Neural crest cell (in vitro differentiated cells): ENCODE data around the gene SALL3. TPM values are rescaled to one million over a fixed set of nuclear protein-coding genes. Genes with fewer than 3 reads are reported as not detected.

ENCODE experiments used
- DNase-seq: peaks from one replicate; pipeline ENCODE4 v3.0.0; 2021; ENCODE audit warnings: low read depth, mixed read lengths, low spot score
- H3K27ac Mint-ChIP-seq: one replicate; pipeline ENCODE4 v1.8.0; 2021; ENCODE audit warnings: mild to moderate bottlenecking, mixed read lengths; ENCODE audit not compliant: unreplicated experiment
- H3K27me3 Mint-ChIP-seq: 2 replicates; pipeline ENCODE4 v1.8.0; 2021; ENCODE audit warnings: low read depth, mild to moderate bottlenecking, mixed read lengths
- H3K36me3 Mint-ChIP-seq: 2 replicates; pipeline ENCODE4 v1.8.0; 2021; ENCODE audit warnings: low read depth, mild to moderate bottlenecking, mixed read lengths
- H3K4me1 Mint-ChIP-seq: 2 replicates; pipeline ENCODE4 v1.8.0; 2021; ENCODE audit warnings: mixed read lengths
- H3K4me3 Mint-ChIP-seq: one replicate; pipeline ENCODE4 v1.8.0; 2021; ENCODE audit warnings: mild to moderate bottlenecking, mixed read lengths
- H3K9me3 Mint-ChIP-seq: 2 replicates; pipeline ENCODE4 v1.8.0; 2021; ENCODE audit warnings: mixed read lengths
- CTCF ChIP-seq: fragments of 200-600 bp; sonication (generic); conservative IDR thresholded peaks from 2 replicates; pipeline ENCODE4 v1.5.0; 2021; ENCODE audit warnings: antibody characterized with exemption, mild to moderate bottlenecking
- total RNA-seq: library from RNA; stranded (reverse); gene quantifications from 2 replicates; pipeline ENCODE4 v1.2.1, GENCODE V29; 2021

The SALL3 gene
- total RNA-seq, 1 donor from 2014 or later: 9.1 TPM

GRCh38 chr18:79011300-79011870 lies 31.8 kb downstream of the SALL3 start:
- TF ChIP-seq CTCF: no peak
- H3K4me1 Mint-ChIP-seq: no peaks in the 10 kb centered on the region
- H3K27me3 Mint-ChIP-seq: no peaks in the 10 kb centered on the region
- H3K4me3 Mint-ChIP-seq: no peak overlapping the region
- no peaks in the 10 kb centered on the region for H3K36me3 Mint-ChIP-seq
- peak overlapping the region; percentile 43 for H3K27ac Mint-ChIP-seq
- H3K9me3 Mint-ChIP-seq: no peaks in the 10 kb centered on the region
- no peak for DNase-seq

DNA sequence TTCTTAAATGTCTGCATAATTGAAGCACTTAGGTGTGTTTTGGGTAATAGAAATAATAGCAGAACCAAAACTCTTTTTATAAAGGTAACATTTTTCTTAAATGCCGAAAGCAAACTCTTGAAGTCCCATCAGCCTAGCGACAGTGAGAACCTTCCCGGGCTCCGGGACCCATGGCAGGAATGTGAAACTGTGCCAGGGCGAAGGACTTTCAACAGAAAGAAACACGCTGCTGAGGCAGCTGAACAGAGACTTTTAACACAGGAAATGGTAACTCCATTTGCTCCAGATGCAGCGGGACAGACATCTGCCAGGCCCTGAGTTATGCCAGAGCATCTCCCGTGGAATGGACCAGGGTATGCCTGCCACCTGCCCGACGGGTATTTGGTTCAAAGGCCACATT lies 34.3 kb downstream of the SALL3 start:
- Mint-ChIP-seq H3K36me3 (no peaks in the 10 kb centered on the region), H3K27ac (no peak overlapping the region), H3K4me3 (no peak overlapping the region), H3K4me1 (no peaks in the 10 kb centered on the region), H3K27me3 (no peaks in the 10 kb centered on the region), H3K9me3 (no peaks in the 10 kb centered on the region)
- TF ChIP-seq CTCF: no peak
- no peak for DNase-seq

DNA sequence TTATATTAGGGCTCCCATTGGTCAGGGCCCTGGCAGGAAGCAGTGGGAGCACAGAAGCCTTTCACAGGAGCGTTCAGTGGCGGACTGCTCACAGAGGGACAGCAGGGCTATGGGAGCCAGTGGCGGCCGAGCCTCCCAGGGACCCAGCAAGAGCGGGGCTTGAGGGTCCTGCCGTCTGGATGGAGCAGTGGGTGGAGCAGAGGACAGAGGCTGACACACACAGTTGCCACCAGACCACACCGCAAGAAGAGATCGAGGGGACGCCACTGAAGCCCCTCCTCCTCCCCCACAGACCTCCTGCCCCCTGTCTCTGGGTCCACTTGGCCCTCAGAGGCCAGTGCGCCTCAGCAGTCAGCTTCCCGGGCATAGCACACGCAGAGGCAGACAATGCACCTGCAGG lies 39.3 kb downstream of the SALL3 start:
- Mint-ChIP-seq H3K36me3 (no peaks in the 10 kb centered on the region), H3K27ac (no peak overlapping the region), H3K4me1 (no peaks in the 10 kb centered on the region), H3K27me3 (no peaks in the 10 kb centered on the region), H3K9me3 (peaks cover 6% of the 10 kb centered on the region), H3K4me3 (no peak overlapping the region)
- no peak for TF ChIP-seq CTCF
- DNase-seq: no peak

GRCh38 chr18:79019881-79020280 lies 40.3 kb downstream of the SALL3 start:
- no peaks in the 10 kb centered on the region for H3K27me3 Mint-ChIP-seq
- no peak overlapping the region for H3K27ac Mint-ChIP-seq
- H3K36me3 Mint-ChIP-seq: no peaks in the 10 kb centered on the region
- no peak for TF ChIP-seq CTCF
- H3K4me3 Mint-ChIP-seq: no peak overlapping the region
- no peaks in the 10 kb centered on the region for H3K4me1 Mint-ChIP-seq
- peaks cover 6% of the 10 kb centered on the region for H3K9me3 Mint-ChIP-seq
- DNase-seq: no peak

GRCh38 chr18:79022603-79023002 lies 43.0 kb downstream of the SALL3 start:
- Mint-ChIP-seq H3K27ac (no peak overlapping the region), H3K4me1 (no peaks in the 10 kb centered on the region), H3K27me3 (no peaks in the 10 kb centered on the region), H3K36me3 (no peaks in the 10 kb centered on the region), H3K9me3 (peaks cover 6% of the 10 kb centered on the region), H3K4me3 (no peak overlapping the region)
- TF ChIP-seq CTCF: no peak
- no peak for DNase-seq
